GM12875 (cell line): Measurements from ENCODE around the gene PARVG.

Experiments used
- H3K4me3 ChIP-seq: one replicate; pipeline ENCODE4 v1.5.1; 2011; ENCODE audit warnings: low read depth, low read length, control low read depth
- TF ChIP-seq, protein P1 (sequence below): IDR thresholded peaks from 2 replicates; pipeline ENCODE4 v1.5.1; 2011; ENCODE audit warnings: low read depth, mild to moderate bottlenecking, control low read depth, inconsistent platforms, low read length, moderate library complexity, borderline replicate concordance; ENCODE audit not compliant: insufficient read depth

PARVG gene

DNA sequence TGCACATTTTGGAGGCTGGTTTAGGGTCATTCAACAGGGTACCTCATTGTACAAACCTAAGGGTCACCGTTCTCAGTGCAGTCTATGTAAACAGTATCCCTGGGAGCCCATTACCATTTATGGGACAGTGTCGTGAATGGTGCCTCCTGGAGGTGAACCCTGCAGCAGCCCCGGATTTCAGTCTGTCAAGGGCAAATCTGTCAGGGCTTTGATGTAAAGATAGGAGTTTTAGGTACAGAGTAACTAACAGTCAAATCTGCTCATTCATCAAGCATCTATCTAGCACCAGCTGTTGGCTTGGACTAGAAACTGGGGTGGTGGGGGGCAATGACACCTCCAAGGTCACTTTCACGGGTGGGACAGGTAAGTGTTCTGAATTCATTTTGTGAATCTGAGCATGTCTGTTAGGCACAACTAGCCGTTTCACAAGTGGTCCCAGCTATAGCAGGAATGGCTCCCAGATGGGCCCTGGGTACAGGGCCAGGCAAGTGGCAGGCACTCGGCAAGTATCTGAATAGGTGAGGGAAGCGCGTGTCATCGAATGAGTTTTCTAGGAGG, 63.6 kb downstream of the PARVG start:
- TF ChIP-seq, protein P1, sequence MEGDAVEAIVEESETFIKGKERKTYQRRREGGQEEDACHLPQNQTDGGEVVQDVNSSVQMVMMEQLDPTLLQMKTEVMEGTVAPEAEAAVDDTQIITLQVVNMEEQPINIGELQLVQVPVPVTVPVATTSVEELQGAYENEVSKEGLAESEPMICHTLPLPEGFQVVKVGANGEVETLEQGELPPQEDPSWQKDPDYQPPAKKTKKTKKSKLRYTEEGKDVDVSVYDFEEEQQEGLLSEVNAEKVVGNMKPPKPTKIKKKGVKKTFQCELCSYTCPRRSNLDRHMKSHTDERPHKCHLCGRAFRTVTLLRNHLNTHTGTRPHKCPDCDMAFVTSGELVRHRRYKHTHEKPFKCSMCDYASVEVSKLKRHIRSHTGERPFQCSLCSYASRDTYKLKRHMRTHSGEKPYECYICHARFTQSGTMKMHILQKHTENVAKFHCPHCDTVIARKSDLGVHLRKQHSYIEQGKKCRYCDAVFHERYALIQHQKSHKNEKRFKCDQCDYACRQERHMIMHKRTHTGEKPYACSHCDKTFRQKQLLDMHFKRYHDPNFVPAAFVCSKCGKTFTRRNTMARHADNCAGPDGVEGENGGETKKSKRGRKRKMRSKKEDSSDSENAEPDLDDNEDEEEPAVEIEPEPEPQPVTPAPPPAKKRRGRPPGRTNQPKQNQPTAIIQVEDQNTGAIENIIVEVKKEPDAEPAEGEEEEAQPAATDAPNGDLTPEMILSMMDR: no peak
- no peak overlapping the region for H3K4me3 ChIP-seq

DNA sequence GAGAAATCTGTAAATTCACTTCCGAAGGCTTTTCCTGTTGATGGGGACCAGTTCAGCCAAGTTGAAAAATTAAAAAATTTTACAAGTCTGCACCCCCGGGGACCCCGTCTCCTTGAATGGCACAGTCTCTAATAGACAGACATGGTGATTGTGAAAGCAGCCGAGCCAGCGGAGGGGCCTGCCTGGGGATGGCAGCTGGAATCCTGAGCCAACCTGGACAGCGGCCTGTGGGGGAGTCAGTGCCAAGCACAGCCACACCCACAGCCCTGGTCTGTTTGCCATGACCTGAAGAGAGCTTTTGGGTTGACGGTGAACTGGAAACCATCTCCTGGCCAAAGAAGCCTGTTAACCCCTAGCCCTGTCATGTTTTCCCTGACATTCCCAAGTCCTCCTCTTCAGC, 64.7 kb downstream of the PARVG start:
- TF ChIP-seq, protein P1: no peak
- H3K4me3 ChIP-seq: no peak overlapping the region

DNA sequence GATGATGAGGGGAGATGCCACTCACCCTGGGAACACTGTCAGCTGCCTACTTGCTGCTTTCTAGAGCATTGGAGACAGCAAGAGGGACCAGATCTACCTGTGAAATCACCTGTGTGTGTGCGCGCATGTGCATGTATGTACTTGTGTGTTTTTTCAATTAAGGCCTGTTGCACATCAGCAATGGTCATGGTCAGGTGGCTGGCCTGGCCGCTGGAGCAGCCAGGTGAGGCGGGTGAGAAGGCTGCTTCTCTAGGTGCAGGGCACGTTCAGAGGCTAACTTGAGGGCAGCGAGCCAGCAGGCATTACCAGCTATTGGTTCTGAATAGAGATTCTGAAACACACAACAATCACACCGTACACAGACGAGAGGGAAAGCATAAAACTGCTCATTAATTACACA, 65.1 kb downstream of the PARVG start:
- H3K4me3 ChIP-seq: no peak overlapping the region
- TF ChIP-seq, protein P1: no peak

DNA sequence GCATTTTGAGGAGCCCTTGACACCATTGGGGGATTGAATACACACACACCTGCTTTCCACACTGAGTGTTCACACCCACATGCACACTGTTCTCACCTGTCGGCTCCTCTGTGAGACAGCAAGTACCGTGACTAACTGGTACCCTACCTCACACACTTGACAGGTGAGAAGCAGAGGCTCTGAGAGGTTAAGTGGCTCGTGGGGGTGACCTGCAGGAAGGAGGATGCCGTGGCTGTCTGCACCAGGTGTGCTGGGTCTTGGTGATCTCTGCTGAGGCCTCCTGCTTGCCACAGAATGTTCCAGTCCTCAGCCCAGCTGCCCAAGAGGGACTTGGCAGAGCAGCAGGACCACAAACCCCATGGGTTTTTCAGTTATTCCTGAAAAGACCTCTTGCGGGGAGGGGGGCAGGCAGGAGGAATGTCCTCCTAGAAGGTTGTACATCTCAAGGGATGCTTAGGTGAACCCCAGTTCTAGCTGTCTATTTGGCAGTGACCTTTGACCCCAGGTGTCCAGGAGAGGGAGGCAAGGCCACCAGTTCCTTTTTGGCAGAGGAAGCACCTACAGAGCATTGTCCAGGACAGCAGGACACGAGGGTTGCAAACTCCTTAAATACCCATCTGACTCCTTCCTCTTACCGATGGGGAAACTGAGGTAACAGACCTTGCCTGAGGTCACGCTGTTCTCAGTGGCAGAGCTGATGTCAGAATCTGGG, 66.0 kb downstream of the PARVG start:
- TF ChIP-seq, protein P1: no peak
- no peak overlapping the region for H3K4me3 ChIP-seq

DNA sequence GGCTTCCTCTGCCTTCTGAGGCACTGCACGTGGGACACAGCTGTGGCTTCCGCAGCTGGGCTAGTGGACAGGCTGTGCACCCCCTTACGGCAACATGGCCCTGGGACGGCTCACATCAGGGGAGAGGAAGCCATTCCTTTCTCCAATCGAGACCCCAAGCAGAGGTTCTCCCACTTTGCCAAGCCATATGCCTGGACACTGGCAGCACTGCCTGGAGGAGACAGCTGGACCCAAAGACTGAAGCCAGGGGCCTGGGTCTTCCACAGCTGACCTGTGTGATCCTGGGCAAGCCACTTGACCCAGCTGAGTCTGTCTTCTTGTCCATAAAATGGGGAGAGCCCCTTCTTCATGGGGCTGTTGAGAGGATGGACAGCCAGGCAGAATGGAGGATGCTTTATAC, 66.6 kb downstream of the PARVG start:
- no peak overlapping the region for H3K4me3 ChIP-seq
- TF ChIP-seq, protein P1: no peak

DNA sequence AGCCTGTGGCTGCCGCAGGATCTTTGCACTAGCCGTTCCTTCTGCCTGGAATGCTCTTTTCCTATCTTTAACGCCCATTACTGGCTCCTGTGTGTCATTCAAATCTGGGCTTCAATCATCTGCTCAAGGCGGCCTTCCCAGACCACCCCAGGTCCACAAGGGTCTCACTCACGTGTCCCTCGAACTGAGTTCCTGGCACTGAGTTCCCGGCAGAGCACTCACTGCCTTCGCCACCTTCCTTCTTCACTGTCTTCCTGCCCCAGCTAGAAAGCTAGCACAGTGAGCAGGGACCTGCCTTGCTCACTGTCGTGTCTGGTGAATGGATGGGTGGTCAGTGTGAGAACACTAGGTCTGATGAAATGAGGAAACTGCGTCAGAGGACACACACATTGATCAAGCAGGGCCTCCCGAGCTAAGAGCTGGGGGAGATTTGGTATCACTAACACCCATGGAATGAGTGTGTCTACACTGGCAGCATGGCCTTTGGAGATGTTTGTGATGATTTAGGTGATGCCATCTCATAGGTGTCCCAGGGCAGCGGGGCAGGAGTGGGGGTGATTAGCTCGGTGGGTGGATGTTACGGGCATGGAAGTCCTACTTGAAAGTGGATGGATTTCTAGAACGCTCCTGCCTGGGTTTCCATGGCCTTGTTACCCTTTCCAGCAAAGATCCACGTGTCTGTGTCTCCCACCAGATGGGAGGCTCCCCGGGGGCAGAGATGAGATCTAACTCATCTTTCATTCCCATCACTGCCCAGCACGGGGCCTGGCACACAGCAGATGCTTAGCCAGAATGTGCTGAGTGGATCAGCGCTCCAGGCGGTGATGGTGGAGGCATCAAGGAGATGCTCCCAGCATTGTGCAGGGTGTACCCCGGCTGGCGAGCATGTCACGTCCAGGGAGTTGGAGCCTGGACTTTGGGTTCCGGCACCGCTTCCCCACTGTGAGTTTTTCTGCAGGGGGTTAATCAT, 67.5 kb downstream of the PARVG start:
- H3K4me3 ChIP-seq: no peak overlapping the region
- TF ChIP-seq, protein P1: no peak
